ENCODE data around the gene PKD2. TPM values are rescaled to one million over a fixed set of nuclear protein-coding genes. Genes with fewer than 3 reads are reported as not detected.

PKD2 gene
- total and polyA plus RNA-seq, 2 of the 4 experiments (the other 2 are of a cell fraction): 43.8 to 51.3 TPM

DNA sequence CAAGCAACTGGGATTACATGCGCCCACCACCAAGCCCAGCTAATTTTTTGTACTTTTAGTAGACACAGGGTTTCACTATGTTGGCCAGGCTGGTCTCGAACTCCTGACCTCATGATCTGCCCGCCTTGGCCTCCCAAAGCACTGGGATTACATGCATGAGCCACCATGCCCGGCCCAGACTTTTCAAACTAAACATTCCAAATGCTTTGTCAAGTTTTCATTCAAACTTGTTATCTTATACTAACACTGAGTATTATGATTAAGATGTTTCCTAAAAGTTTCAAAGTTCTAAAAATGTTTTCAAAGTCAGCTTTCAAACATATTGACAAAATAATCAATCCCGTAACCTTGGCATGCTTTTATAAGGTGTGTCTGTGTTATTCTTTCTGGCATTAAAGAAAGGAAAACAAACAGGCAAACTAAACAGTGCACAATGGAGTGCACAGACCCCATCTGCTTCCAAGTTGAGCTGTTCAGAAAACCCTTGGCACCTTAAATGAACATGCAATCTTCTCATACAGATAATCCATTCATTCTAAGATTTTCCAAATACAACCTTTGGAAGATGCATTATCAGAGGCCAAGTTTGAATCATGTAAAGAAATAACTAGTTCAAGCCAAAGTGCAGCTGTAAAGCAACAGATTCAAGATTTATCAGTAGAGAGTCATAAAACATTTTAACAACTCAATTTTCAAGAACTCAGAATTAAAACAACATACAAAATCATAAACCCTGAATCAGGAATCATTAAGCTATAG is 101.9 kb downstream of the PKD2 start:
- Histone ChIP-seq H2BK5ac (ENCODE audit: low read depth, low read length, poor library complexity, severe bottlenecking) (no peak overlapping the region), H3K14ac (replicated peaks; ENCODE audit: low read depth, low read length) (no peak overlapping the region), H3K9ac (ENCODE audit: low read depth, low read length) (no peak overlapping the region), H3K18ac (ENCODE audit: low read depth, low read length) (no peak overlapping the region), H3K4me1 (ENCODE audit: control insufficient read depth, insufficient read depth, low read length) (peaks cover 11% of the 10 kb centered on the region), H3K36me3 (ENCODE audit: control insufficient read depth, insufficient read depth, low read length) (no peaks in the 10 kb centered on the region), H4K8ac (ENCODE audit: low read depth in 2 of 2, low read length in 2 of 2) (no peak overlapping the region), H2BK20ac (ENCODE audit: low read depth, low read length) (no peak overlapping the region), H2BK15ac (ENCODE audit: low read depth, low read length) (no peak overlapping the region), H2AK5ac (ENCODE audit: low read depth, low read length) (no peak overlapping the region), H2AK9ac (replicated peaks; ENCODE audit: low read depth, low read length, poor library complexity) (no peak overlapping the region), H3K9me3 (ENCODE audit: control insufficient read depth, insufficient read depth, low read length) (no peaks in the 10 kb centered on the region), H3K4me3 (ENCODE audit: insufficient read depth, low read depth, low read length) (no peak overlapping the region), H4K20me1 (ENCODE audit: insufficient read depth, low read length) (no peaks in the 10 kb centered on the region), H2BK120ac (ENCODE audit: low read depth, low read length) (no peak overlapping the region), H3K4ac (ENCODE audit: low read depth, low read length) (no peak overlapping the region), H3K23ac (ENCODE audit: low read depth, low read length) (no peak overlapping the region), H4K5ac (ENCODE audit: low read depth, low read length) (no peak overlapping the region), H3K4me2 (ENCODE audit: low read depth, low read length) (no peak overlapping the region), H3K27ac (ENCODE audit: insufficient read depth, low read length) (no peak overlapping the region), H3K56ac (ENCODE audit: extremely low read depth, insufficient read depth, low read length) (no peak overlapping the region), H3K9me1 (ENCODE audit: insufficient read depth, low read length) (peaks cover 8% of the 10 kb centered on the region), H2AFZ (replicated peaks; ENCODE audit: low read length, poor library complexity) (no peak overlapping the region), H3K27me3 (ENCODE audit: control insufficient read depth, insufficient read depth, low read length) (no peaks in the 10 kb centered on the region), H4K91ac (ENCODE audit: insufficient read depth, low read depth, low read length) (no peak overlapping the region), H3K79me1 (ENCODE audit: low read depth in 1 of 2, low read length in 2 of 2) (no peaks in the 10 kb centered on the region)
- in situ Hi-C loops (cut with MboI; ENCODE audit: low sequenced_read_pairs) (no loop called here), dilution Hi-C loops (cut with HindIII; ENCODE audit: low sequenced_read_pairs, unreplicated experiment) (no loop called here), intact Hi-C loops (cut with micrococcal nuclease) (no loop called here)
- ATAC-seq (ENCODE audit: low read depth): no peak
- no peak for DNase-seq
- WGBS, 2 experiments (ENCODE audit: extremely low coverage in 2 of 2, insufficient read length in 1 of 2): 100% methylated on average over 3 of the region's 5 CpGs; no CpG with 5 or more reads in 1 of the 2 experiments
- TF ChIP-seq MAZ (IDR thresholded peaks at IDR 0.05; ENCODE audit: borderline replicate concordance, low read depth, low read length) (no peak), RCOR1 (IDR thresholded peaks at IDR 0.05; ENCODE audit: insufficient replicate concordance, low read length) (no peak), POLR2A (IDR thresholded peaks at IDR 0.05; ENCODE audit: low read depth, low read length) (no peak)
- POLR2A ChIA-PET (ENCODE audit: unreplicated experiment): no interaction called here
- BruUV-seq (replicated peaks): no TSS peak
- CTCF ChIA-PET: interaction anchor here (0.6 kb wide), 1 partner anchor 27 kb away, joined by 4 read pairs; no protein-coding TSS in a partner anchor

All from IMR-90 (cell line).